Germinal center (tissue), 1 donor: Measurements from ENCODE around the gene GAPT.
"Not testable (repeated sequence)": the region's sequence is repeated elsewhere in the genome, so short reads cannot be mapped to it uniquely, and the experiment has no call there.

Experiments
- DNase-seq: peaks from one replicate; pipeline ENCODE4 v3.0.0; 2012; ENCODE audit warnings: mixed read lengths, low spot score

The GAPT gene

GRCh38 chr5:58503390-58504046 lies 12.3 kb downstream of the GAPT start:
- DNase-seq = no peak

GRCh38 chr5:58504766-58505165 lies 13.5 kb downstream of the GAPT start:
- DNase-seq = no peak

GRCh38 chr5:58505502-58505901 lies 14.3 kb downstream of the GAPT start:
- DNase-seq = no peak

- DNase-seq = peak; percentile 21
Observed at GRCh38 chr5:58505971-58506640, 14.9 kb downstream of the GAPT start.

GRCh38 chr5:58507715-58508114 lies 16.5 kb downstream of the GAPT start:
- DNase-seq = no peak

- no peak for DNase-seq
Observed at GRCh38 chr5:58517198-58517597, 26.0 kb downstream of the GAPT start.

- DNase-seq = no peak
Observed at GRCh38 chr5:58523956-58524355, 32.7 kb downstream of the GAPT start.

GRCh38 chr5:58524571-58524970 lies 33.3 kb downstream of the GAPT start:
- DNase-seq = no peak

GRCh38 chr5:58530942-58531490 lies 39.8 kb downstream of the GAPT start:
- no peak for DNase-seq

GRCh38 chr5:58541935-58542334 lies 50.7 kb downstream of the GAPT start:
- not testable (repeated sequence) for DNase-seq

GRCh38 chr5:58542709-58543108 lies 51.5 kb downstream of the GAPT start:
- DNase-seq = no peak

- DNase-seq = no peak
Observed at GRCh38 chr5:58543723-58544122, 52.5 kb downstream of the GAPT start.

GRCh38 chr5:58544195-58544594 lies 53.0 kb downstream of the GAPT start:
- no peak for DNase-seq

GRCh38 chr5:58544926-58545325 lies 53.7 kb downstream of the GAPT start:
- DNase-seq = no peak

GRCh38 chr5:58545912-58546311 lies 54.7 kb downstream of the GAPT start:
- DNase-seq = peak; percentile 9
